GM04503 (cell line): Measurements from ENCODE around the gene CKAP5.

Experiments used
- DNase-seq: peaks from one replicate; pipeline ENCODE4 v3.0.0-alpha.2; 2012; ENCODE audit warnings: low read depth

The CKAP5 gene

DNA sequence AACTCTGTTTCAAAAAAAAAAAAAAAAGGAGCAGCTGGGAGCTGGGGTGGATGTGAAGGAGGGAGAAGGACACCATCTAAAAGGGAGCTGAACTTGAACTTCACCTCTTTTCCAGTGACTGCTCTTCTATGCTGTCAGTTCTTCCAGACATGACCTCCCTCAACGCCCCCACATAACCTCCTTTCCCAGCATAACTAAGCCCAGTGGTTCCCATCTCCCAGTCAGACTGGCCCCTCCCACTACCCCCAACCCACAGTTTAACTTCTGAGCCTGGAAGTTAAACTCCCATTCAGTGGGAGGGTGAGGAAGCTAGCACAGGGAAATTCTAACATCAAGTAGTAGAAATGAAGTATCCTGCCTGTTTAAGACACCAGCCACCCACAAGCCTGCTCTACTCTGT lies 147.5 kb downstream of the CKAP5 start:
- no peak for DNase-seq

DNA sequence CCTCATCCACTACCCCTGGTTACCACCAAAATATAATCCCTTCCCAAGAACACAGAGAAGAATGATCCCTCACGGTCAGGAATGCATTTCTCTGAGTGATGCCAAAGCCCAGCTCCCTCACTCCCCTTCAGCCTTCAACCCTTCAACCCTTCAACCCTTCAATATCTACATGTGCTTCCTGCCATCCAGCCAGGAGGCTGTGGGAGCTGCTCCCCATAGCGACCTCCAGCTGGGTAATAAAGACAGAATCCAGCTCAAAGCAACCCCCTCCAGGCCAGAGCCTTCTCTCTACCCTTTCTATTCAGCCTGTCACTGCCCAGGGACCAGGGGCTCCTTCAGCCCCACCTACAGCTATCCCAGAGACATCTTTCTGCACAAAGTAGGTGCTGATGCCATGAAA lies 148.4 kb downstream of the CKAP5 start:
- DNase-seq, result no peak

DNA sequence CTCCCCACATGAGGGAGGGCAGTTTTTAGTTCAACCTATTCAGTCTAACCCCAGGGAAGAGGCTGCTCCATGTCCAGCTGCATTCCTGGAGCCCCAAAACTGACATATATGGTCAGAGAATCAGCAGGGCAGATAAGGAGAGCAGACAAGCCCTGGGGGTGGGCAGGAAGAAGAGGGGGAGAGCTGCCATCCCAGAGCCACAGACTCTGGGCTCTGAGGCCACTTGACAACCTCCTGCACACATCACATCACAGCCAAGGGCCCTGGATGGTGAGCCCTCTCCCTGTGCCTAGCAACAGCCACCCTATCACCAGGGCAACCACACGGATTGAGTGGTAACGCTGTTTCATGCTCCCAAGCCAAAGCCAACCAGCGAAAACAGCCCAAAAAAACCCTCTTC lies 148.8 kb downstream of the CKAP5 start:
- DNase-seq, result no peak

DNA sequence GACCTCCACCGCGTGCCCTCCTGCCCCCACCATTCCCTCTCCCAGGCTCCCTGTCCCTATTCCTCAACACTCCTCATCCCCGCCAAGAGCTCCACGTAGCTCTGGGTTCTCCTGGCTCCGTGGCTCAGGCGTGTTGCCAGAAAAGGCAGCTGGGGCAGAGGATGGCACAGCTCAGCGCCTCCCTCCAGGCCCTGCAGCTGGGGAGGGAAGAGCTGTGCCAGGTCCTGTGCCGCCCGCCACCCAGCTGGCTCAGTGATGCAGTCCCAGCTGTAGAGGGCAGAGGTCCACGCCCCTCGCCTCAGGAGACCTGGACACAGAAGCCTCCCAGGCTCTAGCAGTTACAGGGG lies 149.9 kb downstream of the CKAP5 start:
- no peak for DNase-seq

DNA sequence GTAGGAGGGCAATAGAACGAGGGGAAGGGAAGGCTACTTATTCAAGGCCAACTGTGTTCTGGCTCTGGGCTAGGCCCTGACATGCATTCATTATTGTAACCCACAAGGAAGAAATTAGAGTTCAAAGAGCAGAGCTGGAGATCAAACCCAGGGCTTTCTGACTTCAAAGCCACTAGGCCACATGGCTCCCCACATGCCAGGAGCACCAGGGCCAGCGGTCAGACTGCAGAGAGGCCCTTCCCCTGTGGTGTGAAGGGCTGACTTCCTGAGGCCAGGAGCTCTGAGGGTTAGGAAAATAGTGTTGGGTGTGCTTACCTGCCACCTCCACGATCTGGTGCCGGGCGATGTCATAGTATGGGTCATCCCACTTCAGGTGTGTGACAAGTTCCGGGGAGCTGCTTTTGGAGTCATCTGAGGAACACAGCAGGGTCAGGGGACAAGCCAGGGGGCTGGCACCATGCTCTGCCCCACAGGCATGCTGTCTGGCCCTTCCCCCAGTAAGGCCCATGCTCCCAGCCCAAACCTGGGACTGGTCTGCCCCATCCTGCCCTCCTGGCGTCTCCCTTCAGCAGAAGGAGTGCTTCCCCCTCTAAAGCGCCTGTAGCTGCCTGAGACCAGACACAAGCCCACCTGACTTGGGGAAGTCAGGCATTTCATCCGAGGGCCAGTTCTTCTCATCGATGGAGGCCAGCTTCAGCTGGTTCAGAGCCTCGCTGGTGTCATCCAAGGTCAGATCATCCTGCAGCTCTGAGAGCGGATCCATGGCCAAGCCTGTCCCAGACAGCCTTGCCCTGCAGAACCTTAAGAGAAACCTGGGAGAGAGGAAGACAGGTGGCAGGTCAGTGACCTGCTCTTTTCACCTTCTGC lies 150.5 kb downstream of the CKAP5 start:
- no peak for DNase-seq

DNA sequence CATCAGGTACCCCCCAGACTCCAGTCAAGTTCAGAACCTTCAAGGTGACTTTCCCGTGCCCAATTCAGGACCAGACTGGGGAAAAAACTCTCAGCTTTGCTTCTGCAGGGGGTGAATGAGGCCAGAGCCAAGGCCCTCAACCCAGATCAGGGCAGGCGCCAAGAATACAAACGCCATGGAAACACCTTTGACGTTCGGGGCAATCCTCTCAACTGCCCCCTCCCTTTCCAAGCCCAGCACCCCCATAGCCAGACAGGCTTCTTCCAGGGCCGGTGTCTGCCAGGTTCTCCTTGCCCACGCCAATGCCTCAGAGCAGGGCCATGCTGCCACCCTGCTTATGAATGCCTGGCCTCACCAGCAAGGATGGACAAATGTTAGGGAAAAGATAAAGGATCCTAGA lies 151.5 kb downstream of the CKAP5 start:
- no peak for DNase-seq

DNA sequence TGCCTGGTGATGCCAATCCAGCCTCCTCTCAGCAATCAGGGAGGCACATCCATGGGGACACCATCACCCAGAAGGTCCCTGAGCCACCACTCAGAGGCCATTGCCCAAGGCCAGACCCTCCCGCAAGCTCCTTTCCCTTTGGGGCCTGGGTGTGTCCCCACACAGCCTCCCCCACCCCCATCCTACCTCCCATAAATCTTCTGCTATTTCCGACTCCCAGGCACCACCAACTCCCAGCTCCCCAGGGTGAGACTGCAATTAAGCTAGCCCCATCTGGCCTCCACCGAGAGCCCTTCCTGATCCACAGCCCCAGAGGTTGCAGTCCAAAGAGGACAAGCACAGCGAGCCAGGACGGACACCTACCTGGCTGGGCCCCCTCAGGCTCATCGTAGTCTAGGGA lies 152.0 kb downstream of the CKAP5 start:
- no peak for DNase-seq

DNA sequence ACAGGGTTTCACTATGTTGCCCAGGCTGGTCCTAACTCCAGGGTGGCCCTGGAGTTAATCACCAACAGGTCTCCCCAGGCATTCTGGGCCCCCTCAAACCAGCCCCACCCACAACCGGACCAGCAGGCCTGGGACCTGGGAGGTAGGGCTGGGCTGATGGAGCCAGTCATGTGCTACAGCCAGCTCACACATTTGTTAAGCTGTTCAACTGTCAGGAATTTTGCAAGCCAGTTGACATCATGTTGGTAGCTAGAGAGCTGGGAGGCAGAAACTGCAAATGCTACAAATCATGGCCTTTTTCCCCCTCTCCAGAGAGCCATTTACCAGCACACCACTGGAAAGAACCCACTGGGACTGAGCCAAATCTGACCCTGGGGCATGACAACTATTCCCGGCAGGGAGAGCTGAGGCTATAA lies 152.5 kb downstream of the CKAP5 start:
- DNase-seq, result peak; percentile 64
